HG03378 (cell line): ENCODE measurements around the gene IFRD1.
"Not testable (repeated sequence)": the region's sequence is repeated elsewhere in the genome, so short reads cannot be mapped to it uniquely, and the experiment has no call there.

Experiments used
- ATAC-seq: cut with Tn5 transposase; IDR thresholded peaks from one replicate; pipeline ENCODE4 v1.9.1; 2021; ENCODE audit warnings: mild to moderate bottlenecking, moderate library complexity; ENCODE audit not compliant: unreplicated experiment

IFRD1 gene

GRCh38 chr7:112442210-112442609, 8.1 kb upstream of the IFRD1 start:
- no peak for ATAC-seq

- no peak for ATAC-seq
Observed at GRCh38 chr7:112444505-112444904, 5.8 kb upstream of the IFRD1 start.

GRCh38 chr7:112446431-112446830, 3.8 kb upstream of the IFRD1 start:
- no peak for ATAC-seq

GRCh38 chr7:112447406-112447805, 2.9 kb upstream of the IFRD1 start:
- ATAC-seq = no peak

GRCh38 chr7:112448381-112448780, 1.9 kb upstream of the IFRD1 start:
- ATAC-seq = no peak

- ATAC-seq = no peak
Observed at GRCh38 chr7:112448891-112449290, 1.4 kb upstream of the IFRD1 start.

GRCh38 chr7:112449353-112449752, 907 bp upstream of the IFRD1 start:
- ATAC-seq = no peak

- ATAC-seq = peak; percentile 87
Observed at GRCh38 chr7:112450807-112451761, 824 bp downstream of the IFRD1 start.

GRCh38 chr7:112452102-112452888, 2.0 kb downstream of the IFRD1 start:
- no peak for ATAC-seq

- no peak for ATAC-seq
Observed at GRCh38 chr7:112453505-112454171, 3.4 kb downstream of the IFRD1 start.

GRCh38 chr7:112454191-112454590, 3.9 kb downstream of the IFRD1 start:
- not testable (repeated sequence) for ATAC-seq

- no peak for ATAC-seq
Observed at GRCh38 chr7:112459645-112460044, 9.4 kb downstream of the IFRD1 start.

GRCh38 chr7:112462236-112462635, 12.0 kb downstream of the IFRD1 start:
- ATAC-seq = no peak

- ATAC-seq = no peak
Observed at GRCh38 chr7:112467867-112468266, 17.6 kb downstream of the IFRD1 start.

GRCh38 chr7:112470194-112470593, 19.9 kb downstream of the IFRD1 start:
- no peak for ATAC-seq

GRCh38 chr7:112476390-112477052, 26.3 kb downstream of the IFRD1 start:
- no peak for ATAC-seq

- ATAC-seq = no peak
Observed at GRCh38 chr7:112481121-112481736, 31.0 kb downstream of the IFRD1 start.

GRCh38 chr7:112481833-112482670, 31.8 kb downstream of the IFRD1 start:
- ATAC-seq = no peak

GRCh38 chr7:112484671-112485167, 34.5 kb downstream of the IFRD1 start:
- ATAC-seq = no peak
